GM23338 (cell line): ENCODE data around the gene PDE3A. TPM values are rescaled to one million over a fixed set of nuclear protein-coding genes. Genes with fewer than 3 reads are reported as not detected.

Experiments used
- ATAC-seq: fragments of 200-7000 bp; cut with Tn5 transposase; 3 replicates; pipeline ENCODE4 v1.9.1; 2020
- DNase-seq: peaks from one replicate; pipeline ENCODE4 v3.0.0-alpha.2; 2015; ENCODE audit warnings: low spot score
- H2AFZ ChIP-seq: fragments of 200-600 bp; sonication (generic); 2 replicates; pipeline ENCODE4 v1.8.0; 2016; ENCODE audit warnings: antibody characterized with exemption, mild to moderate bottlenecking, moderate library complexity
- H3F3A ChIP-seq: fragments of 200-600 bp; sonication (generic); replicated peaks from 2 replicates; pipeline ENCODE4 v1.8.0; 2017; ENCODE audit warnings: antibody characterized with exemption, mixed run types, low read depth
- H3K27ac ChIP-seq: fragments of 200-600 bp; sonication (generic); 2 replicates; pipeline ENCODE4 v1.6.1; 2016; ENCODE audit warnings: low read depth
- H3K27me3 ChIP-seq: fragments of 200-600 bp; sonication (generic); 2 replicates; pipeline ENCODE4 v1.8.0; 2016; ENCODE audit warnings: mild to moderate bottlenecking, mixed run types, moderate library complexity; ENCODE audit not compliant: insufficient read depth
- H3K36me3 ChIP-seq: fragments of 200-600 bp; sonication (generic); 2 replicates; pipeline ENCODE4 v1.8.0; 2016; ENCODE audit warnings: mild to moderate bottlenecking; ENCODE audit not compliant: insufficient read depth
- H3K4me1 ChIP-seq: fragments of 200-600 bp; sonication (generic); 2 replicates; pipeline ENCODE4 v1.8.0; 2016; ENCODE audit warnings: mild to moderate bottlenecking, moderate library complexity; ENCODE audit not compliant: insufficient read depth
- H3K4me2 ChIP-seq: fragments of 200-600 bp; sonication (generic); 2 replicates; pipeline ENCODE4 v1.7.1; 2017; ENCODE audit warnings: mixed run types
- H3K4me3 ChIP-seq: fragments of 200-600 bp; sonication (generic); 2 replicates; pipeline ENCODE4 v1.6.1; 2016; ENCODE audit warnings: mixed run types
- H3K79me2 ChIP-seq: fragments of 200-600 bp; sonication (generic); replicated peaks from 2 replicates; pipeline ENCODE4 v1.8.0; 2017; ENCODE audit warnings: mild to moderate bottlenecking; ENCODE audit not compliant: insufficient read depth
- H3K9me2 ChIP-seq: fragments of 200-600 bp; sonication (generic); 2 replicates; pipeline ENCODE4 v1.8.0; 2017; ENCODE audit not compliant: insufficient read depth
- H4K20me1 ChIP-seq: fragments of 200-600 bp; sonication (generic); replicated peaks from 2 replicates; pipeline ENCODE4 v1.8.0; 2017; ENCODE audit warnings: mild to moderate bottlenecking; ENCODE audit not compliant: insufficient read depth
- H3K27ac Mint-ChIP-seq: 2 replicates; pipeline ENCODE4 v1.8.0; 2020; ENCODE audit warnings: inconsistent platforms, mild to moderate bottlenecking, moderate library complexity, mixed read lengths
- H3K27me3 Mint-ChIP-seq: 3 replicates; pipeline ENCODE4 v1.8.0; 2022; ENCODE audit warnings: low read depth, mild to moderate bottlenecking, moderate library complexity, mixed read lengths, inconsistent platforms; ENCODE audit not compliant: insufficient read depth, poor library complexity
- H3K36me3 Mint-ChIP-seq: 3 replicates; pipeline ENCODE4 v1.8.0; 2021; ENCODE audit warnings: low read depth, mild to moderate bottlenecking, inconsistent platforms, moderate library complexity, mixed read lengths
- H3K4me1 Mint-ChIP-seq: 3 replicates; pipeline ENCODE4 v1.8.0; 2020; ENCODE audit warnings: mild to moderate bottlenecking, inconsistent platforms, mixed read lengths
- H3K4me3 Mint-ChIP-seq: 3 replicates; pipeline ENCODE4 v1.8.0; 2021; ENCODE audit warnings: moderate library complexity, mild to moderate bottlenecking, inconsistent platforms, mixed read lengths
- H3K9me3 Mint-ChIP-seq: 3 replicates; pipeline ENCODE4 v1.8.0; 2020; ENCODE audit warnings: moderate library complexity, mild to moderate bottlenecking, inconsistent platforms, mixed read lengths
- CREB1 ChIP-seq: fragments of 250-450 bp; sonication (Bioruptor Pico); IDR thresholded peaks from 2 replicates; pipeline ENCODE4 v1.5.0; 2020; ENCODE audit warnings: low read depth, mild to moderate bottlenecking, moderate library complexity
- JUNB ChIP-seq: IDR thresholded peaks from one replicate; pipeline ENCODE4 v1.6.1; 2016; ENCODE audit warnings: antibody characterized with exemption; ENCODE audit not compliant: unreplicated experiment
- NANOG ChIP-seq: IDR thresholded peaks from 2 replicates; pipeline ENCODE4 v1.6.1; 2016; ENCODE audit warnings: antibody characterized with exemption, borderline replicate concordance
- POLR2AphosphoS5 ChIP-seq: IDR thresholded peaks from 2 replicates; pipeline ENCODE4 v1.6.1; 2016; ENCODE audit warnings: antibody characterized with exemption, low read depth
- ZNF114 ChIP-seq: fragments of 250-450 bp; sonication (Bioruptor Pico); IDR thresholded peaks from 2 replicates; pipeline ENCODE4 v1.5.0; 2020; ENCODE audit warnings: mild to moderate bottlenecking, moderate library complexity
- ZNF331 ChIP-seq: fragments of 250-450 bp; sonication (Bioruptor Pico); IDR thresholded peaks from 2 replicates; pipeline ENCODE4 v1.5.0; 2020; ENCODE audit warnings: low read depth, mild to moderate bottlenecking, moderate library complexity
- ZNF462 ChIP-seq: fragments of 250-450 bp; sonication (Bioruptor Pico); IDR thresholded peaks from 2 replicates; pipeline ENCODE4 v1.5.0; 2020; ENCODE audit warnings: mild to moderate bottlenecking, moderate library complexity
- polyA plus RNA-seq: library from polyadenylated mRNA; unstranded; fragments of >200 nt; fragmentation: Nextera tagmentation; extraction: Ambion mirVana; gene quantifications from 2 replicates; pipeline ENCODE4 v1.2.1, GENCODE V29; 2016
- total RNA-seq: library from RNA; depleted of rRNA; stranded (reverse); fragments of >200 nt; shearing (Covaris generic); gene quantifications from 2 replicates; pipeline ENCODE4 v1.2.3, GENCODE V29; 2014

PDE3A gene
- total and polyA plus RNA-seq, 2 experiments from 2014 or later: 2.7 to 9.2 TPM

- TF ChIP-seq ZNF462 (CRISPR knock-in tag) (no peak), JUNB (no peak)
Measured at GRCh38 chr12:20656600-20656999, 288.3 kb downstream of the PDE3A start (continued).

GRCh38 chr12:20657496-20657895, 289.2 kb downstream of the PDE3A start:
- Histone ChIP-seq H3K79me2 (no peaks in the 10 kb centered on the region), H2AFZ (no peak overlapping the region), H3F3A (no peaks in the 10 kb centered on the region), H3K4me3 (no peak overlapping the region), H3K36me3 (peaks cover 23% of the 10 kb centered on the region; the same call in 1 of the 2 replicates), H3K4me2 (no peak overlapping the region), H3K4me1 (0 out of 2 replicates have a peak, but pooled peaks cover 4% of the 10 kb centered on the region), H3K27ac (no peak overlapping the region), H3K9me2 (no peaks in the 10 kb centered on the region), H3K27me3 (no peaks in the 10 kb centered on the region), H4K20me1 (no peaks in the 10 kb centered on the region)
- Mint-ChIP-seq H3K4me3 (no peak overlapping the region), H3K4me1 (peaks cover 10% of the 10 kb centered on the region; the same call in 2 of the 3 replicates), H3K9me3 (peaks cover 33% of the 10 kb centered on the region), H3K27me3 (peaks cover 6% of the 10 kb centered on the region), H3K36me3 (peaks cover 36% of the 10 kb centered on the region), H3K27ac (no peak overlapping the region)
- DNase-seq (no peak), ATAC-seq (no peak)
- no peak for TF ChIP-seq NANOG
- TF ChIP-seq CREB1 (CRISPR knock-in tag): no peak
- TF ChIP-seq ZNF462 (CRISPR knock-in tag): no peak
- TF ChIP-seq ZNF114 (CRISPR knock-in tag): no peak
- TF ChIP-seq ZNF331: no peak
- no peak for TF ChIP-seq POLR2AphosphoS5
- TF ChIP-seq JUNB: no peak
